ENCODE data around the gene FAM110C.

Gene FAM110C

GRCh38 chr2:40465-40864 is 5.8 kb downstream of the FAM110C start:
- Histone ChIP-seq H4K20me1 (ENCODE audit: insufficient read depth, low read length) (no peaks in the 10 kb centered on the region), H3K27me3 (ENCODE audit: insufficient read depth, low read length, poor library complexity) (peaks cover 3% of the 10 kb centered on the region), H2AFZ (ENCODE audit: low read depth, low read length) (no peak overlapping the region), H3K4me2 (ENCODE audit: insufficient read depth, low read length) (no peak overlapping the region), H3K27ac (ENCODE audit: low read length) (no peak overlapping the region), H3K9me3 (ENCODE audit: insufficient read depth, low read length, severe bottlenecking) (no peaks in the 10 kb centered on the region), H3K4me3 (ENCODE audit: low read depth in 1 of 2, low read length in 2 of 2) (no peak overlapping the region), H3K79me2 (ENCODE audit: insufficient read depth, low read length) (no peaks in the 10 kb centered on the region), H3K4me1 (ENCODE audit: insufficient read depth, low read length) (no peaks in the 10 kb centered on the region), H3K9ac (ENCODE audit: low read depth, low read length) (no peak overlapping the region), H3K36me3 (ENCODE audit: insufficient read depth, low read length) (no peaks in the 10 kb centered on the region)
- ATAC-seq (ENCODE audit: insufficient read depth, low read depth), result no peak
- no peak for DNase-seq
- TF ChIP-seq EZH2 (IDR thresholded peaks at IDR 0.05; ENCODE audit: borderline replicate concordance, low read depth, low read length, severe bottlenecking) (no peak), CTCF (IDR thresholded peaks at IDR 0.05; ENCODE audit: borderline replicate concordance, extremely low read depth, low read length, poor library complexity, severe bottlenecking) (no peak)

DNA sequence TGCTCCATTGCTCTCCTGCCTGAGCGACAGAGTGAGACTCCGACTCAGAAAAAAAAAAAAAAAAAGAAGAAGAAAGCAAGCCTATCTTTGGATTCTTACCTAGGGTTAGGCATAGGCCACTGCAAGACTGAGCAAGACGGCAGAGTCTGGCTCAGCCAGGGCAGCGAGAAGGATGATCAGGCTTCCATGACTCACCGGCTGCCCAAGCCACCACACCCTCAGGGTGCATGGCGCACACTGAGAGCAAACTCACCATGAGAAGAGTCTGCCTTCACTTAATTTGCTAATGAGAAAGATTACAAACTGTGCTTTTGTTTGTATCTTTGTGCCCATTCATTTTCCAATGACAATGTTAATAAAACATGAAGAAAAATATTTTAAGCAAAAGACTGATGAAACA is 8.2 kb downstream of the FAM110C start:
- Histone ChIP-seq H3K36me3 (ENCODE audit: insufficient read depth, low read length) (no peaks in the 10 kb centered on the region), H3K79me2 (ENCODE audit: insufficient read depth, low read length) (no peaks in the 10 kb centered on the region)

GRCh38 chr2:36318-36717 is 10.0 kb downstream of the FAM110C start:
- no peak for DNase-seq

More for the DNA sequence above, 8.2 kb downstream of the FAM110C start:
- Histone ChIP-seq H4K20me1 (ENCODE audit: insufficient read depth, low read length) (no peaks in the 10 kb centered on the region), H3K4me1 (ENCODE audit: insufficient read depth, low read length) (0 out of 2 replicates have a peak, but pooled peaks cover 5% of the 10 kb centered on the region), H3K27ac (ENCODE audit: low read length) (no peak overlapping the region), H3K27me3 (ENCODE audit: insufficient read depth, low read length, poor library complexity) (peaks cover 3% of the 10 kb centered on the region), H3K4me3 (ENCODE audit: low read depth in 1 of 2, low read length in 2 of 2) (no peak overlapping the region), H3K9ac (ENCODE audit: low read depth, low read length) (no peak overlapping the region), H3K4me2 (ENCODE audit: insufficient read depth, low read length) (no peak overlapping the region), H2AFZ (ENCODE audit: low read depth, low read length) (no peak overlapping the region), H3K9me3 (ENCODE audit: insufficient read depth, low read length, severe bottlenecking) (no peaks in the 10 kb centered on the region)
- DNase-seq (no peak), ATAC-seq (ENCODE audit: insufficient read depth, low read depth) (no peak)
- TF ChIP-seq CTCF (IDR thresholded peaks at IDR 0.05; ENCODE audit: borderline replicate concordance, extremely low read depth, low read length, poor library complexity, severe bottlenecking), result no peak
- no peak for TF ChIP-seq EZH2 (IDR thresholded peaks at IDR 0.05; ENCODE audit: borderline replicate concordance, low read depth, low read length, severe bottlenecking)

More at GRCh38 chr2:36318-36717, 10.0 kb downstream of the FAM110C start:
- Histone ChIP-seq H4K20me1 (ENCODE audit: insufficient read depth, low read length) (no peaks in the 10 kb centered on the region), H3K4me2 (ENCODE audit: insufficient read depth, low read length) (no peak overlapping the region), H3K4me3 (ENCODE audit: low read depth in 1 of 2, low read length in 2 of 2) (no peak overlapping the region), H3K4me1 (ENCODE audit: insufficient read depth, low read length) (0 out of 2 replicates have a peak, but pooled peaks cover 5% of the 10 kb centered on the region), H3K9me3 (ENCODE audit: insufficient read depth, low read length, severe bottlenecking) (no peaks in the 10 kb centered on the region), H3K79me2 (ENCODE audit: insufficient read depth, low read length) (no peaks in the 10 kb centered on the region), H2AFZ (ENCODE audit: low read depth, low read length) (no peak overlapping the region), H3K27ac (ENCODE audit: low read length) (no peak overlapping the region), H3K9ac (ENCODE audit: low read depth, low read length) (no peak overlapping the region), H3K36me3 (ENCODE audit: insufficient read depth, low read length) (no peaks in the 10 kb centered on the region), H3K27me3 (ENCODE audit: insufficient read depth, low read length, poor library complexity) (peaks cover 3% of the 10 kb centered on the region)
- no peak for ATAC-seq (ENCODE audit: insufficient read depth, low read depth)
- no peak for TF ChIP-seq EZH2 (IDR thresholded peaks at IDR 0.05; ENCODE audit: borderline replicate concordance, low read depth, low read length, severe bottlenecking)
- no peak for TF ChIP-seq CTCF (IDR thresholded peaks at IDR 0.05; ENCODE audit: borderline replicate concordance, extremely low read depth, low read length, poor library complexity, severe bottlenecking)
